Naive thymus-derived CD4-positive, alpha-beta T cell (primary cell): ENCODE measurements around the gene TAF12. TPM values are rescaled to one million over a fixed set of nuclear protein-coding genes. Genes with fewer than 3 reads are reported as not detected.
"Not testable (repeated sequence)": the region's sequence is repeated elsewhere in the genome, so short reads cannot be mapped to it uniquely, and the experiment has no call there.

Experiments
- ATAC-seq: fragments of 150-1000 bp; cut with Tn5 transposase; 2 replicates; pipeline ENCODE4 v1.10.0; 2021; ENCODE audit warnings: mild to moderate bottlenecking, moderate library complexity
- CTCF ChIA-PET: fragments of 350-600 bp; sonication (Branson Sonifier 250); formaldehyde crosslinking; loops from one replicate; lab custom pipeline; 2021; ENCODE audit warnings: antibody characterized with exemption; lab: Charles Lee
- POLR2A ChIA-PET: fragments of 350-600 bp; sonication (Branson Sonifier 250); formaldehyde crosslinking; loops from one replicate; lab custom pipeline; 2021; ENCODE audit warnings: antibody characterized with exemption, inconsistent platforms; lab: Charles Lee
- DNase-seq, 9 donors: peaks; one replicate each; pipeline versions ENCODE4 v3.0.0 to v3.0.0-alpha.2; 2020 to 2022; ENCODE audit warnings: mixed read lengths in 1 of 9
- H3K27ac ChIP-seq: one replicate; pipeline ENCODE4 v1.7.0; 2013; ENCODE audit warnings: mild to moderate bottlenecking, low read depth, low read length, moderate library complexity
- H3K27me3 ChIP-seq, 2 donors: one replicate each; pipeline ENCODE4 v1.7.0; 2013; ENCODE audit warnings: low read length in 2 of 2, mild to moderate bottlenecking in 2 of 2, moderate library complexity in 2 of 2; ENCODE audit not compliant: control insufficient read depth in 2 of 2, insufficient read depth in 2 of 2
- H3K36me3 ChIP-seq, 3 experiments: 1 replicate in 2 of 3; 2 replicates in 1 of 3; pipeline ENCODE4 v1.7.0; 2013; ENCODE audit warnings: low read length in 3 of 3, mild to moderate bottlenecking in 3 of 3, moderate library complexity in 1 of 3; ENCODE audit not compliant: insufficient read depth in 3 of 3, control insufficient read depth in 2 of 3
- H3K4me1 ChIP-seq, 2 donors: one replicate each; pipeline ENCODE4 v1.7.0; 2013; ENCODE audit warnings: low read length in 2 of 2, mild to moderate bottlenecking in 2 of 2, moderate library complexity in 1 of 2; ENCODE audit not compliant: control insufficient read depth in 2 of 2, insufficient read depth in 2 of 2
- H3K4me3 ChIP-seq: 2 replicates; pipeline ENCODE4 v1.7.0; 2013; ENCODE audit warnings: mild to moderate bottlenecking, low read length
- H3K9me3 ChIP-seq, 3 experiments: 1 replicate in 2 of 3; 2 replicates in 1 of 3; pipeline ENCODE4 v1.7.0; 2013; ENCODE audit warnings: low read length in 3 of 3; ENCODE audit not compliant: control insufficient read depth in 2 of 3
- H3K27ac Mint-ChIP-seq, 9 donors: one replicate each; pipeline ENCODE4 v1.8.0; 2020 to 2022; ENCODE audit warnings: mixed read lengths in 9 of 9, mild to moderate bottlenecking in 8 of 9, moderate library complexity in 5 of 9, inconsistent platforms in 2 of 9
- H3K27me3 Mint-ChIP-seq, 5 donors: one replicate each; pipeline ENCODE4 v1.8.0; 2021 to 2022; ENCODE audit warnings: mixed read lengths in 5 of 5, mild to moderate bottlenecking in 1 of 5
- H3K36me3 Mint-ChIP-seq, 5 donors: one replicate each; pipeline ENCODE4 v1.8.0; 2020 to 2022; ENCODE audit warnings: mixed read lengths in 5 of 5, mild to moderate bottlenecking in 3 of 5, inconsistent platforms in 1 of 5
- H3K4me1 Mint-ChIP-seq, 7 donors: one replicate each; pipeline ENCODE4 v1.8.0; 2020 to 2022; ENCODE audit warnings: mixed read lengths in 7 of 7, mild to moderate bottlenecking in 3 of 7, inconsistent platforms in 1 of 7
- H3K4me3 Mint-ChIP-seq, 10 donors: one replicate each; pipeline ENCODE4 v1.8.0; 2020 to 2022; ENCODE audit warnings: mild to moderate bottlenecking in 10 of 10, mixed read lengths in 10 of 10, moderate library complexity in 6 of 10, inconsistent platforms in 2 of 10
- H3K9me3 Mint-ChIP-seq, 11 donors: one replicate each; pipeline ENCODE4 v1.8.0; 2020 to 2022; ENCODE audit warnings: mixed read lengths in 11 of 11, mild to moderate bottlenecking in 4 of 11, inconsistent platforms in 1 of 11, moderate library complexity in 1 of 11
- intact Hi-C, 2 donors: fragments of 100-400 bp; cut with micrococcal nuclease; formaldehyde crosslinking; loops; one replicate each; pipeline ENCODE4 v1.15.1; 2023
- polyA plus RNA-seq, 2 donors: library from polyadenylated mRNA; unstranded; fragments of 300-500 nt; fragmentation: Illumina TruSeq; gene quantifications; one replicate each; pipeline ENCODE4 v1.2.3, GENCODE V29; 2021
- total RNA-seq, 6 experiments: library from RNA in 5 of 6; stranded (reverse) in 5 of 6; gene quantifications; 1 replicate in 5 of 6; 2 replicates in 1 of 6; pipeline ENCODE4 v1.2.3 and lab custom pipeline; 2021 to 2026

The TAF12 gene
- total and polyA plus RNA-seq, 7 experiments from 2014 or later = 13.0 to 41.8 (median 23.4) TPM

- ChIA-PET CTCF (interaction anchor here (0.7 to 2.1 kb wide), 5 partner anchors 20 to 131 kb away, joined by 3 to 6 read pairs (median 5); partner anchors contain the start of genes GMEB1 and YTHDF2), POLR2A (interaction anchor here (0.5 to 14.1 kb wide), 26 partner anchors 8 to 1536 kb away, joined by 3 to 383 read pairs (median 5); partner anchors contain the start of genes EPB41, GMEB1, MED18 and RCC1)
- peak; percentile 86 for ATAC-seq
- Histone ChIP-seq H3K27ac (peak within 1 kb of the TSS; percentile 93), H3K27me3 (no peaks in the 10 kb centered on the region), H3K4me1 (peaks cover 25 to 27% of the 10 kb centered on the region in 2 donors), H3K9me3 (no peaks in the 10 kb centered on the region), H3K36me3 (no peaks in the 10 kb centered on the region), H3K4me3 (peak within 1 kb of the TSS; percentile 60)
- intact Hi-C loops = loop anchor here (1.0 to 2.0 kb wide), 8 partner anchors 20 to 533 kb away; partner anchors contain the start of genes GMEB1 (in 2 of the 2), YTHDF2 (in 2 of the 2) and SRSF4 (in 1 of the 2)
- Mint-ChIP-seq H3K4me1 (peaks cover 14 to 39% (median 31%) of the 10 kb centered on the region in 7 donors), H3K4me3 (peak within 1 kb of the TSS; percentile 70 to 96 (median 90)), H3K9me3 (peaks cover 0 to 10% (median 0%) of the 10 kb centered on the region in 11 donors), H3K27ac (peak within 1 kb of the TSS; percentile 97 to 100 (median 99)), H3K27me3 (no peaks in the 10 kb centered on the region), H3K36me3 (no peaks in the 10 kb centered on the region)
- peak in 8 of 9 donors; percentile 67 to 97 (median 91) for DNase-seq
Measured at GRCh38 chr1:28648474-28649198, 5.8 kb upstream of the TAF12 start, which contains the start of gene RNU11. Gene RNU11, plus strand, starts transcription at chr1:28648600.

- H3K9me3 ChIP-seq = no peaks in the 10 kb centered on the region
- Mint-ChIP-seq H3K27me3 (peaks cover 0 to under 1% (median 0%) of the 10 kb centered on the region in 5 donors), H3K27ac (peak overlapping the region; percentile 97 to 100 (median 99)), H3K36me3 (peaks cover 0 to 3% (median 0%) of the 10 kb centered on the region in 5 donors), H3K4me1 (peaks cover 16 to 43% (median 35%) of the 10 kb centered on the region in 7 donors), H3K4me3 (peak overlapping the region; percentile 70 to 96 (median 90)), H3K9me3 (peaks cover 0 to 10% (median 0%) of the 10 kb centered on the region in 11 donors)
- POLR2A ChIA-PET = interaction anchor here (0.5 to 14.1 kb wide), 23 partner anchors 7 to 1535 kb away, joined by 3 to 383 read pairs (median 5); partner anchors contain the start of genes EPB41, GMEB1, MED18 and SRSF4
- H3K27ac ChIP-seq = peak overlapping the region; percentile 93
- CTCF ChIA-PET = interaction anchor here (0.7 to 2.1 kb wide), 6 partner anchors 21 to 131 kb away, joined by 3 to 6 read pairs (median 4); partner anchors contain the start of genes GMEB1 and YTHDF2
- H3K27me3 ChIP-seq = no peaks in the 10 kb centered on the region
- no peaks in the 10 kb centered on the region for H3K36me3 ChIP-seq
- DNase-seq (peak; percentile 73 to 97 (median 94)), ATAC-seq (peak; percentile 83)
- intact Hi-C loops = loop anchor here (1.0 to 2.0 kb wide), 8 partner anchors 20 to 533 kb away; partner anchors contain the start of genes GMEB1 (in 2 of the 2), YTHDF2 (in 2 of the 2) and SRSF4 (in 1 of the 2)
- peaks cover 25 to 27% of the 10 kb centered on the region in 2 donors for H3K4me1 ChIP-seq
- peak overlapping the region; percentile 60 for H3K4me3 ChIP-seq
Measured at GRCh38 chr1:28648008-28648473, 5.2 kb upstream of the TAF12 start.

GRCh38 chr1:28646040-28646439 lies 3.2 kb upstream of the TAF12 start:
- ChIA-PET CTCF (interaction anchor here (1.2 kb wide), 1 partner anchor 66 kb away, joined by 3 read pairs; no protein-coding TSS in a partner anchor), POLR2A (interaction anchor here (0.7 to 14.1 kb wide), 3 partner anchors 20 to 268 kb away, joined by 3 to 383 read pairs (median 156); partner anchors contain the start of genes GMEB1 and YTHDF2)
- Mint-ChIP-seq H3K27me3 (peaks cover 0 to 2% (median 0%) of the 10 kb centered on the region in 5 donors), H3K9me3 (peaks cover 0 to 10% (median 0%) of the 10 kb centered on the region in 11 donors), H3K27ac (peak overlapping the region in 6 of 9 donors; percentile 7 to 76 (median 69)), H3K4me1 (peaks cover 23 to 63% (median 50%) of the 10 kb centered on the region in 7 donors), H3K4me3 (peak overlapping the region in 4 of 10 donors; percentile 17 to 68 (median 38)), H3K36me3 (peaks cover 0 to 8% (median 0%) of the 10 kb centered on the region in 5 donors)
- Histone ChIP-seq H3K4me1 (peaks cover 32 to 36% of the 10 kb centered on the region in 2 donors), H3K27ac (no peak overlapping the region), H3K4me3 (no peak overlapping the region), H3K9me3 (no peaks in the 10 kb centered on the region), H3K36me3 (no peaks in the 10 kb centered on the region), H3K27me3 (no peaks in the 10 kb centered on the region)
- no peak for ATAC-seq
- intact Hi-C loops = no loop called here
- DNase-seq = no peak

GRCh38 chr1:28645406-28645805 lies 2.5 kb upstream of the TAF12 start:
- H3K9me3 ChIP-seq, H3K27ac ChIP-seq, intact Hi-C loops, H3K4me3 ChIP-seq, H3K9me3 Mint-ChIP-seq, H3K27me3 ChIP-seq, H3K27me3 Mint-ChIP-seq, DNase-seq, H3K36me3 Mint-ChIP-seq, H3K36me3 ChIP-seq, ATAC-seq: not testable (repeated sequence)
- H3K4me3 Mint-ChIP-seq = peak overlapping the region in 1 of 10 donors; percentile 35
- peaks cover 36 to 38% of the 10 kb centered on the region in 2 donors for H3K4me1 ChIP-seq
- peak overlapping the region in 4 of 9 donors; percentile 9 to 65 (median 28) for H3K27ac Mint-ChIP-seq
- ChIA-PET CTCF (interaction anchor here (1.2 kb wide), 1 partner anchor 65 kb away, joined by 3 read pairs; no protein-coding TSS in a partner anchor), POLR2A (interaction anchor here (0.6 to 14.1 kb wide), 5 partner anchors 20 to 275 kb away, joined by 3 to 383 read pairs (median 54); partner anchors contain the start of genes GMEB1 and YTHDF2)
- peaks cover 26 to 70% (median 56%) of the 10 kb centered on the region in 7 donors for H3K4me1 Mint-ChIP-seq

- peaks cover 32 to 42% of the 10 kb centered on the region in 2 donors for H3K4me1 ChIP-seq
- Mint-ChIP-seq H3K27ac (peak overlapping the region; percentile 93 to 99 (median 99)), H3K36me3 (peaks cover 0 to 8% (median 3%) of the 10 kb centered on the region in 5 donors), H3K27me3 (peaks cover 0 to 2% (median 0%) of the 10 kb centered on the region in 5 donors), H3K4me1 (peaks cover 32 to 76% (median 62%) of the 10 kb centered on the region in 7 donors), H3K4me3 (peak overlapping the region; percentile 94 to 100 (median 98)), H3K9me3 (peaks cover 0 to 10% (median 0%) of the 10 kb centered on the region in 11 donors)
- H3K27ac ChIP-seq = peak overlapping the region; percentile 95
- H3K36me3 ChIP-seq = no peaks in the 10 kb centered on the region
- H3K9me3 ChIP-seq = no peaks in the 10 kb centered on the region
- no peaks in the 10 kb centered on the region for H3K27me3 ChIP-seq
- intact Hi-C loops = loop anchor here (1.0 to 5.0 kb wide), 3 partner anchors 43 to 277 kb away; partner anchors contain the start of gene PHACTR4 (in 1 of the 2)
- POLR2A ChIA-PET = interaction anchor here (0.6 to 14.1 kb wide), 15 partner anchors 13 to 1724 kb away, joined by 3 to 383 read pairs (median 10); partner anchors contain the start of genes GMEB1, RCC1, SRSF4 and TRNAU1AP
- no peak for DNase-seq
- no peak for ATAC-seq
- CTCF ChIA-PET = interaction anchor here (0.6 to 2.1 kb wide), 4 partner anchors 38 to 232 kb away, joined by 3 to 20 read pairs (median 10); partner anchors contain the start of gene YTHDF2
- H3K4me3 ChIP-seq = peak overlapping the region; percentile 93
Measured at GRCh38 chr1:28644494-28644893, 1.6 kb upstream of the TAF12 start.
